Measurements from ENCODE around the gene FAM167B. TPM values are rescaled to one million over a fixed set of nuclear protein-coding genes. Genes with fewer than 3 reads are reported as not detected.
"Not testable (repeated sequence)": the region's sequence is repeated elsewhere in the genome, so short reads cannot be mapped to it uniquely, and the experiment has no call there.

The FAM167B gene

GRCh38 chr1:32291708-32292538 lies 44.9 kb downstream of the FAM167B start, which contains the start of gene HDAC1:
HDAC1 (plus strand) TSS chr1:32292083; CDS start chr1:32292170, 87 bp downstream.
- H3K36me3 ChIP-seq (ENCODE audit: control insufficient read depth, insufficient read depth, low read length), result no peaks in the 10 kb centered on the region
- peak within 1 kb of the TSS; percentile 87 for H4K5ac ChIP-seq (ENCODE audit: low read length)
- WGBS (ENCODE audit: extremely low coverage, insufficient coverage, low lambda C conversion rate), result no CpG with 5 or more reads among the region's 67 CpGs
- H2BK120ac ChIP-seq (ENCODE audit: low read depth, low read length), result no peak within 1 kb of the TSS
- no peaks in the 10 kb centered on the region for H3K27me3 ChIP-seq (ENCODE audit: insufficient read depth, low read length, poor library complexity)
- H3K27ac ChIP-seq (ENCODE audit: low read depth, low read length), result peak within 1 kb of the TSS; percentile 66
- peak; percentile 93 for DNase-seq
- H3K23ac ChIP-seq (ENCODE audit: low read length), result peak within 1 kb of the TSS; percentile 45
- peak within 1 kb of the TSS; percentile 97 for H3K56ac ChIP-seq (ENCODE audit: low read length)
- peak within 1 kb of the TSS; percentile 93 for H3K4me3 ChIP-seq (ENCODE audit: low read length)
- H3K4me1 ChIP-seq (ENCODE audit: control insufficient read depth, low read depth, low read length), result no peaks in the 10 kb centered on the region
- peaks cover 9% of the 10 kb centered on the region for H3K79me1 ChIP-seq (ENCODE audit: low read length)
- H3K79me2 ChIP-seq (ENCODE audit: control insufficient read depth, insufficient read depth, low read length), result peaks cover 4% of the 10 kb centered on the region
- peak within 1 kb of the TSS; percentile 89 for H3K4ac ChIP-seq (ENCODE audit: low read depth, low read length)
- H3K9ac ChIP-seq (ENCODE audit: low read length), result peak within 1 kb of the TSS; percentile 90
- H3K18ac ChIP-seq (ENCODE audit: low read length), result peak within 1 kb of the TSS; percentile 70
- H2BK15ac ChIP-seq (replicated peaks; ENCODE audit: low read depth), result peak within 1 kb of the TSS; percentile 59
- H2BK5ac ChIP-seq (ENCODE audit: low read length), result peak within 1 kb of the TSS; percentile 50
- H4K8ac ChIP-seq (ENCODE audit: low read depth, low read length), result peak within 1 kb of the TSS; percentile 100
- H3K4me2 ChIP-seq (ENCODE audit: low read length), result peak within 1 kb of the TSS; percentile 82
- peak within 1 kb of the TSS; percentile 49 for H2AK5ac ChIP-seq (ENCODE audit: low read length)

- not testable (repeated sequence) for H2BK5ac ChIP-seq (ENCODE audit: low read length); H3K4ac ChIP-seq (ENCODE audit: low read depth, low read length); H2BK120ac ChIP-seq (ENCODE audit: low read depth, low read length); H2AK5ac ChIP-seq (ENCODE audit: low read length); DNase-seq; H3K4me1 ChIP-seq (ENCODE audit: control insufficient read depth, low read depth, low read length); H4K5ac ChIP-seq (ENCODE audit: low read length); H3K18ac ChIP-seq (ENCODE audit: low read length); H3K4me2 ChIP-seq (ENCODE audit: low read length); H4K8ac ChIP-seq (ENCODE audit: low read depth, low read length); H3K36me3 ChIP-seq (ENCODE audit: control insufficient read depth, insufficient read depth, low read length); H3K27me3 ChIP-seq (ENCODE audit: insufficient read depth, low read length, poor library complexity); H3K4me3 ChIP-seq (ENCODE audit: low read length); H3K79me2 ChIP-seq (ENCODE audit: control insufficient read depth, insufficient read depth, low read length); H2BK15ac ChIP-seq (replicated peaks; ENCODE audit: low read depth); H3K27ac ChIP-seq (ENCODE audit: low read depth, low read length); H3K9ac ChIP-seq (ENCODE audit: low read length); H3K23ac ChIP-seq (ENCODE audit: low read length); H3K56ac ChIP-seq (ENCODE audit: low read length); H3K79me1 ChIP-seq (ENCODE audit: low read length)
- WGBS (ENCODE audit: extremely low coverage, insufficient coverage, low lambda C conversion rate), result no CpG with 5 or more reads among the region's 16 CpGs
Observed at GRCh38 chr1:32298211-32298610, 51.2 kb downstream of the FAM167B start.

Small RNAs within 50 kb of the gene (small RNA-seq; reads per million reads assigned to genes)
- gene RF00017 (ENCODE audit: insufficient read depth) (not detected), gene RF00019 (ENCODE audit: insufficient read depth) (not detected)

All from mesendoderm (in vitro differentiated cells).